Neural progenitor cell (in vitro differentiated cells): ENCODE data around the gene STK32A. TPM values are rescaled to one million over a fixed set of nuclear protein-coding genes. Genes with fewer than 3 reads are reported as not detected.
"Not testable (repeated sequence)": the region's sequence is repeated elsewhere in the genome, so short reads cannot be mapped to it uniquely, and the experiment has no call there.

Experiments used
- DNase-seq: peaks from one replicate; pipeline ENCODE4 v3.0.0-alpha.2; 2016; ENCODE audit warnings: low spot score
- H2AFZ ChIP-seq: fragments of 200-600 bp; sonication (generic); replicated peaks from 2 replicates; pipeline ENCODE4 v1.6.1; 2016; ENCODE audit warnings: antibody characterized with exemption
- H3F3A ChIP-seq: fragments of 200-600 bp; sonication (generic); 2 replicates; pipeline ENCODE4 v1.6.1; 2016; ENCODE audit warnings: antibody characterized with exemption, low read depth
- H3K27ac ChIP-seq: fragments of 200-600 bp; sonication (generic); 2 replicates; pipeline ENCODE4 v1.5.1; 2016; ENCODE audit warnings: mild to moderate bottlenecking
- H3K27me3 ChIP-seq: fragments of 200-600 bp; sonication (generic); 2 replicates; pipeline ENCODE4 v1.6.1; 2016; ENCODE audit warnings: mild to moderate bottlenecking, moderate library complexity
- H3K36me3 ChIP-seq: fragments of 200-600 bp; sonication (generic); 2 replicates; pipeline ENCODE4 v1.5.1; 2016
- H3K4me1 ChIP-seq: fragments of 200-600 bp; sonication (generic); 2 replicates; pipeline ENCODE4 v1.6.1; 2016; ENCODE audit warnings: mixed run types
- H3K4me2 ChIP-seq: fragments of 200-600 bp; sonication (generic); 2 replicates; pipeline ENCODE4 v1.6.1; 2016
- H3K4me3 ChIP-seq: fragments of 200-600 bp; sonication (generic); 2 replicates; pipeline ENCODE4 v1.5.1; 2016
- H3K79me2 ChIP-seq: fragments of 200-600 bp; sonication (generic); 2 replicates; pipeline ENCODE4 v1.6.1; 2016; ENCODE audit warnings: low read depth
- H3K9ac ChIP-seq: fragments of 200-600 bp; sonication (generic); 2 replicates; pipeline ENCODE4 v1.6.1; 2016
- H3K9me3 ChIP-seq: fragments of 200-600 bp; sonication (generic); 2 replicates; pipeline ENCODE4 v1.5.1; 2016; ENCODE audit warnings: low read depth
- H4K20me1 ChIP-seq: fragments of 200-600 bp; sonication (generic); 2 replicates; pipeline ENCODE4 v1.6.1; 2016; ENCODE audit warnings: low read depth
- H3K27ac Mint-ChIP-seq: 3 replicates; pipeline ENCODE4 v1.8.0; 2021; ENCODE audit warnings: mixed read lengths
- H3K27me3 Mint-ChIP-seq: 2 replicates; pipeline ENCODE4 v1.8.0; 2022; ENCODE audit warnings: low read depth, mild to moderate bottlenecking, inconsistent platforms, moderate library complexity, mixed read lengths; ENCODE audit not compliant: insufficient read depth
- H3K36me3 Mint-ChIP-seq: 3 replicates; pipeline ENCODE4 v1.8.0; 2021; ENCODE audit warnings: mixed read lengths
- H3K4me1 Mint-ChIP-seq: 3 replicates; pipeline ENCODE4 v1.8.0; 2021; ENCODE audit warnings: mixed read lengths
- H3K4me3 Mint-ChIP-seq: 3 replicates; pipeline ENCODE4 v1.8.0; 2021; ENCODE audit warnings: mild to moderate bottlenecking, moderate library complexity, mixed read lengths
- H3K9me3 Mint-ChIP-seq: 3 replicates; pipeline ENCODE4 v1.8.0; 2020; ENCODE audit warnings: mixed read lengths
- CTCF ChIP-seq: fragments of 200-600 bp; sonication (generic); IDR thresholded peaks from 2 replicates; pipeline ENCODE4 v1.5.1; 2017; ENCODE audit warnings: antibody characterized with exemption, mild to moderate bottlenecking
- EZH2 ChIP-seq: fragments of 200-600 bp; sonication (generic); IDR thresholded peaks from 2 replicates; pipeline ENCODE4 v1.6.1; 2017; ENCODE audit warnings: antibody characterized with exemption, mild to moderate bottlenecking, moderate library complexity
- EZH2phosphoT487 ChIP-seq: fragments of 200-600 bp; sonication (generic); IDR thresholded peaks from 2 replicates; pipeline ENCODE4 v1.6.1; 2017; ENCODE audit warnings: antibody characterized with exemption
- total RNA-seq: library from RNA; depleted of rRNA; stranded (reverse); fragments of >200 nt; gene quantifications from 2 replicates; pipeline ENCODE4 v1.2.3, GENCODE V29; 2015; ENCODE audit warnings: low replicate concordance

STK32A gene
- total RNA-seq, 1 donor from 2014 or later = 16.7 TPM

GRCh38 chr5:147360816-147361215 is 126.0 kb downstream of the STK32A start:
- no peaks in the 10 kb centered on the region for H3K36me3 Mint-ChIP-seq
- Histone ChIP-seq H3F3A (no peaks in the 10 kb centered on the region), H3K4me3 (no peak overlapping the region), H3K36me3 (no peaks in the 10 kb centered on the region), H3K27ac (no peak overlapping the region), H3K4me2 (no peak overlapping the region), H3K9ac (no peak overlapping the region), H2AFZ (no peak overlapping the region), H3K79me2 (no peaks in the 10 kb centered on the region), H4K20me1 (no peaks in the 10 kb centered on the region), H3K27me3 (no peaks in the 10 kb centered on the region), H3K9me3 (no peaks in the 10 kb centered on the region), H3K4me1 (no peaks in the 10 kb centered on the region)
- DNase-seq = no peak
- H3K27ac Mint-ChIP-seq = no peak overlapping the region
- H3K9me3 Mint-ChIP-seq = peaks cover 4% of the 10 kb centered on the region
- TF ChIP-seq CTCF = no peak
- TF ChIP-seq EZH2 = no peak
- no peak for TF ChIP-seq EZH2phosphoT487
- H3K27me3 Mint-ChIP-seq = no peaks in the 10 kb centered on the region
- no peak overlapping the region for H3K4me3 Mint-ChIP-seq
- H3K4me1 Mint-ChIP-seq = peaks cover 2% of the 10 kb centered on the region

- Histone ChIP-seq H3K36me3 (no peaks in the 10 kb centered on the region), H2AFZ (no peak overlapping the region), H3K27ac (no peak overlapping the region), H4K20me1 (no peaks in the 10 kb centered on the region), H3K4me3 (no peak overlapping the region), H3K9me3 (no peaks in the 10 kb centered on the region), H3F3A (no peaks in the 10 kb centered on the region), H3K4me2 (no peak overlapping the region), H3K4me1 (no peaks in the 10 kb centered on the region), H3K9ac (no peak overlapping the region), H3K27me3 (no peaks in the 10 kb centered on the region), H3K79me2 (no peaks in the 10 kb centered on the region)
- Mint-ChIP-seq H3K27ac (no peak overlapping the region), H3K4me1 (no peaks in the 10 kb centered on the region), H3K36me3 (no peaks in the 10 kb centered on the region), H3K4me3 (no peak overlapping the region), H3K27me3 (no peaks in the 10 kb centered on the region), H3K9me3 (peaks cover 4% of the 10 kb centered on the region)
- TF ChIP-seq EZH2 (no peak), CTCF (no peak), EZH2phosphoT487 (no peak)
- DNase-seq = no peak
Observed at GRCh38 chr5:147361441-147362175, 126.8 kb downstream of the STK32A start.

GRCh38 chr5:147367381-147367780 is 132.6 kb downstream of the STK32A start:
- H3K4me1 ChIP-seq = peaks cover 14% of the 10 kb centered on the region
- not testable (repeated sequence) for H3K9me3 Mint-ChIP-seq, H3K27ac Mint-ChIP-seq, H3F3A ChIP-seq, H3K4me1 Mint-ChIP-seq, H4K20me1 ChIP-seq, H2AFZ ChIP-seq, H3K36me3 ChIP-seq, H3K4me3 ChIP-seq, H3K27me3 ChIP-seq, DNase-seq, H3K9ac ChIP-seq, H3K36me3 Mint-ChIP-seq, H3K27ac ChIP-seq, H3K9me3 ChIP-seq, H3K27me3 Mint-ChIP-seq, H3K79me2 ChIP-seq, H3K4me3 Mint-ChIP-seq, H3K4me2 ChIP-seq

GRCh38 chr5:147369742-147370374 is 135.0 kb downstream of the STK32A start:
- H3K36me3 Mint-ChIP-seq = no peaks in the 10 kb centered on the region
- Histone ChIP-seq H3K4me2 (no peak overlapping the region), H3K27ac (no peak overlapping the region), H3K79me2 (no peaks in the 10 kb centered on the region), H4K20me1 (no peaks in the 10 kb centered on the region), H3K36me3 (no peaks in the 10 kb centered on the region), H3K9me3 (no peaks in the 10 kb centered on the region), H3K4me3 (no peak overlapping the region), H3K27me3 (no peaks in the 10 kb centered on the region), H3F3A (peaks cover 5% of the 10 kb centered on the region), H2AFZ (peak overlapping the region; percentile 90), H3K9ac (no peak overlapping the region), H3K4me1 (peaks cover 14% of the 10 kb centered on the region)
- TF ChIP-seq CTCF (peak; percentile 79), EZH2phosphoT487 (no peak)
- DNase-seq = peak; percentile 31
- H3K9me3 Mint-ChIP-seq = peaks cover 2% of the 10 kb centered on the region
- no peak overlapping the region for H3K4me3 Mint-ChIP-seq
- no peaks in the 10 kb centered on the region for H3K4me1 Mint-ChIP-seq
- H3K27ac Mint-ChIP-seq = no peak overlapping the region
- peaks cover 2% of the 10 kb centered on the region for H3K27me3 Mint-ChIP-seq
